Suprapubic skin (tissue), 4 donors: ENCODE measurements around the gene CTTNBP2. TPM values are rescaled to one million over a fixed set of nuclear protein-coding genes. Genes with fewer than 3 reads are reported as not detected.

Experiments
- DNase-seq, 2 donors: peaks; one replicate each; pipeline ENCODE4 v3.0.0-alpha.2; 2019; ENCODE audit warnings: low spot score in 2 of 2
- H3K27ac ChIP-seq: fragments of 200-600 bp; sonication (generic); one replicate; pipeline ENCODE4 v1.5.1; 2019
- H3K27me3 ChIP-seq: fragments of 200-600 bp; sonication (generic); one replicate; pipeline ENCODE4 v1.5.1; 2019
- H3K36me3 ChIP-seq: fragments of 200-600 bp; sonication (generic); one replicate; pipeline ENCODE4 v1.5.1; 2019
- H3K4me1 ChIP-seq: fragments of 200-600 bp; sonication (generic); one replicate; pipeline ENCODE4 v1.5.1; 2019
- H3K4me3 ChIP-seq: fragments of 200-600 bp; sonication (generic); one replicate; pipeline ENCODE4 v1.5.1; 2019; ENCODE audit warnings: mild to moderate bottlenecking
- H3K9me3 ChIP-seq: fragments of 200-600 bp; sonication (generic); one replicate; pipeline ENCODE4 v1.5.1; 2019
- EP300 ChIP-seq: sonication (generic); formaldehyde crosslinking; IDR thresholded peaks from one replicate; pipeline ENCODE4 v1.6.1; 2017; ENCODE audit warnings: antibody characterized with exemption
- POLR2A ChIP-seq, 2 donors: fragments of 450-650 bp; IDR thresholded peaks; one replicate each; pipeline ENCODE4 v1.6.1; 2017; ENCODE audit warnings: antibody characterized with exemption in 2 of 2, mild to moderate bottlenecking in 2 of 2, moderate library complexity in 2 of 2
- POLR2AphosphoS5 ChIP-seq, 3 donors: sonication (generic); formaldehyde crosslinking; IDR thresholded peaks; one replicate each; pipeline ENCODE4 v1.6.1; 2017; ENCODE audit warnings: antibody characterized with exemption in 3 of 3
- WGBS: methylation state at CpG from one replicate; pipeline ENCODE4 v1.1.5; 2018; 5-methylcytosine and 5-hydroxymethylcytosine counted together
- total RNA-seq, 4 donors: library from RNA; depleted of rRNA; stranded (reverse); fragments of >200 nt; gene quantifications; one replicate each; pipeline ENCODE4 v1.1.0, GENCODE V29; 2016
- TF ChIP-seq, protein P1 (sequence below), 2 donors: fragments of 200-600 bp in 1 of 2; fragments of 450-650 bp in 1 of 2; sonication (generic) in 1 of 2; IDR thresholded peaks; one replicate each; pipeline ENCODE4 v1.5.1; 2016 to 2019; ENCODE audit warnings: antibody characterized with exemption in 2 of 2, mild to moderate bottlenecking in 1 of 2, moderate library complexity in 1 of 2

Gene CTTNBP2
- total RNA-seq, 4 donors from 2014 or later: 2.2 to 8.9 (median 5.3) TPM

DNA sequence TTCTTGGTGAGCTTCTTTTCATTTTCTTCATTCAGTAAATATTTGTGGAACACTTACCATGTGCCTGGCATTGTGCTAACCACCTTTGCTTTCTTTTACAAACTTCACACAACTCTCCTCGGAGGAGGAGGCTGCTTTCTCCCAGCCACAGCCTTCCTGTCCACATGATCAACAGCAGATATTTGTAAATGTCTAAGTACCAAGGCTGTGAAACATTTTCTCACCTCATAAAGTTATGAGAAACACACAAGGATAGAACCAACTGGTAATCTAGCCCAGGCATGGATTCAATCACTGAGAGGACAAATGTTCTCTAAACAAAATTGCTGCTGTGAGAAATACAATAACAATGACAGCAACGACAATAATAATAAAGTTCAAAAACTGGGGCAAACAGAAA is 3.9 kb downstream of the CTTNBP2 start:
- no peak for DNase-seq
- Histone ChIP-seq H3K36me3 (no peaks in the 10 kb centered on the region), H3K27me3 (no peaks in the 10 kb centered on the region), H3K27ac (no peak overlapping the region), H3K4me3 (no peak overlapping the region), H3K9me3 (no peaks in the 10 kb centered on the region), H3K4me1 (peaks cover 21% of the 10 kb centered on the region)
- 61% methylated on average over 2 of the region's 2 CpGs for WGBS
- TF ChIP-seq EP300 (no peak), POLR2A (IDR thresholded peaks at IDR 0.05) (no peak), POLR2AphosphoS5 (IDR thresholded peaks at IDR 0.05) (no peak)
- TF ChIP-seq, protein P1, sequence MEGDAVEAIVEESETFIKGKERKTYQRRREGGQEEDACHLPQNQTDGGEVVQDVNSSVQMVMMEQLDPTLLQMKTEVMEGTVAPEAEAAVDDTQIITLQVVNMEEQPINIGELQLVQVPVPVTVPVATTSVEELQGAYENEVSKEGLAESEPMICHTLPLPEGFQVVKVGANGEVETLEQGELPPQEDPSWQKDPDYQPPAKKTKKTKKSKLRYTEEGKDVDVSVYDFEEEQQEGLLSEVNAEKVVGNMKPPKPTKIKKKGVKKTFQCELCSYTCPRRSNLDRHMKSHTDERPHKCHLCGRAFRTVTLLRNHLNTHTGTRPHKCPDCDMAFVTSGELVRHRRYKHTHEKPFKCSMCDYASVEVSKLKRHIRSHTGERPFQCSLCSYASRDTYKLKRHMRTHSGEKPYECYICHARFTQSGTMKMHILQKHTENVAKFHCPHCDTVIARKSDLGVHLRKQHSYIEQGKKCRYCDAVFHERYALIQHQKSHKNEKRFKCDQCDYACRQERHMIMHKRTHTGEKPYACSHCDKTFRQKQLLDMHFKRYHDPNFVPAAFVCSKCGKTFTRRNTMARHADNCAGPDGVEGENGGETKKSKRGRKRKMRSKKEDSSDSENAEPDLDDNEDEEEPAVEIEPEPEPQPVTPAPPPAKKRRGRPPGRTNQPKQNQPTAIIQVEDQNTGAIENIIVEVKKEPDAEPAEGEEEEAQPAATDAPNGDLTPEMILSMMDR (IDR thresholded peaks at IDR 0.05): no peak

DNA sequence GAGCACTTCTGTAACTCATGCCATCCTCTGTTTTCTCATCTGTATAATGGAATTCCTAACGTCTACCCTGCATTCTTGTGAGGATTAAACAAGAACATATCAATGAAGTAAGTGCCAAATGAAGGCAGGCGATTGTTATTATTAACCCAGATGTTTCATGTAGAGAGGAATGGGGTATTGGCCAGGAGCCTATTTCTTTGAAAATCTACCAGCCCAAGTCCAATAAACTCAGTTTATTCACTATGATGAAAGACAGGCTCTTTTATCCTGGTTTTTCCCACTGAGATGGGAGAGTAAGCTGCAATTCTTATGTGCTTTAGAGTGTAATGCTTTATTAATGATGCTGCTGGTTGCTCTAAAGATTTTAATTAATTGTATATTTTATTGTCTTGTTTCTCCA is 9.6 kb downstream of the CTTNBP2 start:
- Histone ChIP-seq H3K9me3 (no peaks in the 10 kb centered on the region), H3K4me3 (no peak overlapping the region), H3K36me3 (no peaks in the 10 kb centered on the region), H3K27ac (no peak overlapping the region), H3K27me3 (no peaks in the 10 kb centered on the region), H3K4me1 (peaks cover 2% of the 10 kb centered on the region)
- WGBS: 35% methylated on average over 2 of the region's 2 CpGs
- DNase-seq: no peak
- TF ChIP-seq POLR2AphosphoS5 (IDR thresholded peaks at IDR 0.05): no peak
- TF ChIP-seq POLR2A (IDR thresholded peaks at IDR 0.05): no peak
- no peak for TF ChIP-seq EP300
- TF ChIP-seq, protein P1 (IDR thresholded peaks at IDR 0.05): no peak

DNA sequence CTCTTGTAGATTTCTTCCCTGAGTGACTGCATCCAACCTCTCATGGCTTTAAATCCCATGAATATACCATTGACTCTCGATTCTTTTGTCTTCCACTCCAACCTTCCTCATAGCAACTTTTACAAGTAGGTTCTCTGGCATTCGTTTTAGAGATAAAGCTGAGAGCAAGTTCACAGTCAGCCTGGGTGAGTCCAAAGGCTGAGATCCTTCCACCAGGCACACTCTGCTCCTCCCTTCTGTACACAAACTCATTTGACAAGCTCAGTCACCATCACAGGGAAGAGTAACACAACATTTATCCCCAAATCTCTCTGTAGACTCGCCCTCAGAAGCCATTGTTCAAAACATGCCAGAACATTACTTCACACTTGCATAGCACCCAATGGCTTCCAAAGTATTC is 10.9 kb downstream of the CTTNBP2 start:
- no peaks in the 10 kb centered on the region for H3K36me3 ChIP-seq
- no peak for TF ChIP-seq EP300
- TF ChIP-seq, protein P1 (IDR thresholded peaks at IDR 0.05): no peak
- no peak for TF ChIP-seq POLR2AphosphoS5 (IDR thresholded peaks at IDR 0.05)
- TF ChIP-seq POLR2A (IDR thresholded peaks at IDR 0.05): no peak
- H3K27me3 ChIP-seq: no peaks in the 10 kb centered on the region
- no peak overlapping the region for H3K27ac ChIP-seq
- H3K4me1 ChIP-seq: peaks cover 2% of the 10 kb centered on the region
- DNase-seq: no peak
- WGBS: 73% methylated on average over 3 of the region's 3 CpGs
- H3K4me3 ChIP-seq: no peak overlapping the region
- no peaks in the 10 kb centered on the region for H3K9me3 ChIP-seq

DNA sequence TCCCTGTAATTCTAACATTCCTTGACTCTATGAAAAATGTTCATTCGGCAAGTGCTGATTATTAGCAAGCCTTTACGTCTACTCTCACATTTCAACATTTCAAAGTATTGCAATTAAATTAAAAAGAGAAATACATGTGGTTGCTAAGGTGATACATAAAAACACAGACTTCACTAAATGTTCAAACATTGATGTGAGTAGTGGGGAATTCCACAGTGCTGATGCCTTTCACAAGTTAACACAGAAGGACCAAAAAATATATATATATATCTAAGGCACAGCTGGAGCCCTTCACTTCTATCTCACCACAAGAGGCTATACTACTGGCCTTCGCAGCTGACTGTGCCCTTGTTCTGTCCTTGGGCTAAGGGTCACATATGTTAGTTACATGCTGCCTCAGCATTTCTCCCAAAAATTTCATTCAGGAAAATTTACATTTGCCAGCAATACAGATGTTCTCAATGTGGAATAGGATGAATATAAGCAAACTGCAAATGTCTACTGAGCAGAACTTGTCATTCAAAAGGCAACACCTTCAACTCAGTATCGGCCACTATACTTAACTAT is 13.9 kb downstream of the CTTNBP2 start:
- DNase-seq: no peak
- Histone ChIP-seq H3K27me3 (no peaks in the 10 kb centered on the region), H3K4me3 (no peak overlapping the region), H3K4me1 (peaks cover 2% of the 10 kb centered on the region), H3K9me3 (no peaks in the 10 kb centered on the region), H3K27ac (no peak overlapping the region), H3K36me3 (no peaks in the 10 kb centered on the region)
- 70% methylated on average over 4 of the region's 4 CpGs for WGBS
- TF ChIP-seq, protein P1 (IDR thresholded peaks at IDR 0.05): no peak
- TF ChIP-seq POLR2A (IDR thresholded peaks at IDR 0.05) (no peak), POLR2AphosphoS5 (IDR thresholded peaks at IDR 0.05) (no peak), EP300 (no peak)

DNA sequence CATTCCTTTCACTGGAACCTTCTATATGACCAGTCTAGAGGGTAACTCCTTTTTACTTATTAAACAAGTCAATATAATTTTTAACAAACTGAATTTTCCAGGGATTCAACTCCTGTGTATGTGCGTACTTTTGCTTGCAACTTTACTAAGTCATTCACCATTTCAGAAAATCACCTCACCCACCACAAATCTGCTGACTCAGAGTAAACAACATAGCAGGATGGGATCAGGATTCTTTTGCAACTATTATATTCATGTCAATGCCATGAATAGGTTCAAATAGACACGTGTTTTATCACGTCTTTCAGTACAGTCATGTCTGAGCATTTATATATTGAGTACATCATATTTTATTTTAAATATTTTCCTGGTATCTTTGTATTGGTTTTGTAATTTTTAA is 14.5 kb downstream of the CTTNBP2 start:
- DNase-seq: no peak
- Histone ChIP-seq H3K27ac (no peak overlapping the region), H3K36me3 (no peaks in the 10 kb centered on the region), H3K27me3 (no peaks in the 10 kb centered on the region), H3K4me1 (peaks cover 2% of the 10 kb centered on the region), H3K9me3 (no peaks in the 10 kb centered on the region), H3K4me3 (no peak overlapping the region)
- WGBS: 61% methylated on average over 3 of the region's 3 CpGs
- TF ChIP-seq EP300 (no peak), POLR2AphosphoS5 (IDR thresholded peaks at IDR 0.05) (no peak), POLR2A (IDR thresholded peaks at IDR 0.05) (no peak)
- TF ChIP-seq, protein P1 (IDR thresholded peaks at IDR 0.05): no peak
